H7 (cell line): ENCODE data around the gene INPP5B. TPM values are rescaled to one million over a fixed set of nuclear protein-coding genes. Genes with fewer than 3 reads are reported as not detected.

Experiments
- DNase-seq: peaks from one replicate; pipeline ENCODE4 v3.0.0; 2012
- H3K27me3 ChIP-seq: 2 replicates; pipeline ENCODE4 v1.6.0; 2011; ENCODE audit warnings: mild to moderate bottlenecking, low read length; ENCODE audit not compliant: control insufficient read depth, insufficient read depth
- H3K36me3 ChIP-seq: replicated peaks from 2 replicates; pipeline ENCODE4 v1.5.1; 2011; ENCODE audit warnings: low read length; ENCODE audit not compliant: control insufficient read depth, insufficient read depth
- H3K4me3 ChIP-seq: 2 replicates; pipeline ENCODE4 v1.5.1; 2011; ENCODE audit warnings: low read depth, mild to moderate bottlenecking, control low read depth, low read length, moderate library complexity; ENCODE audit not compliant: insufficient read depth
- total RNA-seq: library from RNA; depleted of rRNA; stranded (reverse); fragments of >200 nt; shearing (Covaris generic); gene quantifications from 2 replicates; pipeline ENCODE4 v1.2.3, GENCODE V29; 2014

The INPP5B gene
- total RNA-seq, 1 experiment from 2014 or later = 34.3 TPM

- Histone ChIP-seq H3K36me3 (peaks cover 18% of the 10 kb centered on the region), H3K27me3 (no peaks in the 10 kb centered on the region), H3K4me3 (no peak overlapping the region)
- no peak for DNase-seq
These were observed 62.7 kb downstream of the INPP5B start for GRCh38 chr1:37884145-37884544.

- H3K36me3 ChIP-seq = peaks cover 16% of the 10 kb centered on the region
- H3K4me3 ChIP-seq = no peak overlapping the region
- H3K27me3 ChIP-seq = no peaks in the 10 kb centered on the region
- DNase-seq = no peak
These were observed 63.2 kb downstream of the INPP5B start for GRCh38 chr1:37883671-37884070.

GRCh38 chr1:37879865-37880264 is 67.0 kb downstream of the INPP5B start:
- H3K36me3 ChIP-seq = peaks cover 12% of the 10 kb centered on the region
- H3K4me3 ChIP-seq = no peak overlapping the region
- no peak for DNase-seq
- no peaks in the 10 kb centered on the region for H3K27me3 ChIP-seq

- Histone ChIP-seq H3K36me3 (peaks cover 14% of the 10 kb centered on the region), H3K27me3 (no peaks in the 10 kb centered on the region), H3K4me3 (no peak overlapping the region)
- DNase-seq = no peak
These were observed 68.8 kb downstream of the INPP5B start for GRCh38 chr1:37878071-37878470.

- Histone ChIP-seq H3K27me3 (no peaks in the 10 kb centered on the region), H3K4me3 (no peak overlapping the region), H3K36me3 (peaks cover 15% of the 10 kb centered on the region)
- DNase-seq = peak; percentile 23
These were observed 71.0 kb downstream of the INPP5B start for GRCh38 chr1:37875833-37876232.

GRCh38 chr1:37872692-37873091 is 74.2 kb downstream of the INPP5B start:
- H3K36me3 ChIP-seq = peaks cover 11% of the 10 kb centered on the region
- no peaks in the 10 kb centered on the region for H3K27me3 ChIP-seq
- DNase-seq = no peak
- no peak overlapping the region for H3K4me3 ChIP-seq

DNA sequence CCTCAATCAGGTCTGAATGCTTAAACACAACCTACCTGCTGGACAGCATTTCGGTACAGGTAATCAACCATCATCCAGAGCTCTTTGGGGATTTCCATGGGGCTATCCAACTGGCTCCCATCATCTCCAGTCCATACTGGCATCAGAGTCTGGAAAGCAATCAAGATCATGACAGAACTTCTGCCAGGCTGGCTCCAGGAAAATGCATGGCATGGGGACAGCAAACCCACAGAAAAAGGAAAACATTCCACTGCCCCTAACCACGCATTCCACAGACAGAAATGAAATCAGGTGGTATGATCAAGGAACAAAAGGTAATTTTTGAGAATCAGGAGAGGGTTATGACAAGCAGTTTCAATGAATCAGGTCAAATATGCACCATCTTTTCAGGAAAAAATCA is 78.4 kb downstream of the INPP5B start:
- H3K27me3 ChIP-seq = no peaks in the 10 kb centered on the region
- H3K4me3 ChIP-seq = no peak overlapping the region
- peaks cover 12% of the 10 kb centered on the region for H3K36me3 ChIP-seq
- DNase-seq = no peak

DNA sequence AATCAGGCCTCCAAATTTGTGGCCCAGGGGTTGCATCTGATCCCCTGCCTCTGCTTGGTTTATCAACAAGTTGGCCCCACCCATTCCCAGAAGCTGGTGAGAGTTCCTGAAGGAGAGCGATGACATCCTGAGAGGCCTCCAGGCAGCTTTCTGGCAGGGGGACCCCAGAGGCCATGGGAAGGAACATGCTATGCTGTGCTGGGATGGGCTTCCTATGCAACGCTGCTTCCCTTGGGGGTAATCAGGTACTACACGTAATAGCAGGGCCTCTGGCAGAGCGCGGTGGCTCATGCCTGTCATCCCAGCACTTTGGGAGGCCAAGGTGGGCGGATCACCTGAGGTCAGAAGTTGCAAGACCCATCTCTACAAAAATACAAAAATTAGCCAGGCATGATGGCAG is 79.1 kb downstream of the INPP5B start:
- no peaks in the 10 kb centered on the region for H3K27me3 ChIP-seq
- H3K4me3 ChIP-seq = no peak overlapping the region
- peaks cover 12% of the 10 kb centered on the region for H3K36me3 ChIP-seq
- DNase-seq = peak; percentile 58

- no peaks in the 10 kb centered on the region for H3K27me3 ChIP-seq
- no peak for DNase-seq
- no peak overlapping the region for H3K4me3 ChIP-seq
- H3K36me3 ChIP-seq = peaks cover 8% of the 10 kb centered on the region
These were observed 80.4 kb downstream of the INPP5B start for GRCh38 chr1:37866491-37866890.

GRCh38 chr1:37865348-37866120 is 81.3 kb downstream of the INPP5B start:
- Histone ChIP-seq H3K4me3 (no peak overlapping the region), H3K36me3 (peaks cover 8% of the 10 kb centered on the region), H3K27me3 (no peaks in the 10 kb centered on the region)
- no peak for DNase-seq

DNA sequence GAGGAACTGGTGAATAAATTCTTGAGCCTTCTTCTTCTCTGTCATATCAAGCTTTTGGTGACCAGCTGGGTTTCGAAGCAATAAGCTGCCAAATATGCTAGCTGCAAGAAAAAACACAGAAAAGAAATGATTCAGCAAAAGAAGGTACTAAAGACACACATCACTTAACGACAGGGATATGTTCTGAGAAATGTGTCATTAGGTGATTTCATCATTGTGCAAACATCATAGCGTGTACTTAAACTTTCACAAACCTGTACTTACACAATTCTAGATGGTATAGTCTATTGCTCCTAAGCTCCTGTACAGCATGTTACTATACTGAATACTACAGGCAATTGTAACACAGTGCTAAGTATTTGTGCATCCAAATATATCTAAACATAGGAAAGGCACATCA is 84.5 kb downstream of the INPP5B start:
- DNase-seq = no peak
- Histone ChIP-seq H3K27me3 (no peaks in the 10 kb centered on the region), H3K4me3 (no peak overlapping the region), H3K36me3 (peaks cover 6% of the 10 kb centered on the region)

- H3K4me3 ChIP-seq = no peak overlapping the region
These were observed 85.7 kb downstream of the INPP5B start for GRCh38 chr1:37861151-37861550.

DNA sequence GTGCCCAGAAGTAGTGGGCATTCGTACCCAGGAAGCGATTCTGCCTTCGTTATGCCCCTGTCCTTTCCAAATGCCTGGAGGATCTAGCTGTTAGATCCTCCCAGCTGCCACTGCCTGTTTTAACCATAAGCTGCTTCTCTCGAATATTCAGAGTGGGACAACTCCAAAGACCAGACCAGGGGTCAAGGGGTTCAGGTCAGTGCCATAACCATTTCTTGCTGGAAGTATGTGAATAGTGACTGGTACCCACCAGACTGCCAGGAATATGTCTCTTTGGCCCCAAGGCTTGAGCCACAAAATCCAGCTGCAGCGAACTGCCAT is 86.5 kb downstream of the INPP5B start:
- DNase-seq = no peak
- Histone ChIP-seq H3K27me3 (no peaks in the 10 kb centered on the region), H3K36me3 (peaks cover 4% of the 10 kb centered on the region), H3K4me3 (peak overlapping the region; percentile 99; the same call in 1 of the 2 replicates)

More at GRCh38 chr1:37861151-37861550, 85.7 kb downstream of the INPP5B start:
- peaks cover 7% of the 10 kb centered on the region for H3K36me3 ChIP-seq
- no peak for DNase-seq
- no peaks in the 10 kb centered on the region for H3K27me3 ChIP-seq

GRCh38 chr1:37859507-37860345 is 87.1 kb downstream of the INPP5B start, which contains the start of gene MTF1:
TSS of gene MTF1 (minus strand) at chr1:37859592. CDS start at chr1:37857658, 1,934 bp downstream.
- Histone ChIP-seq H3K4me3 (peak within 1 kb of the TSS; percentile 99), H3K36me3 (peaks cover 6% of the 10 kb centered on the region), H3K27me3 (no peaks in the 10 kb centered on the region)
- peak; percentile 99 for DNase-seq

DNA sequence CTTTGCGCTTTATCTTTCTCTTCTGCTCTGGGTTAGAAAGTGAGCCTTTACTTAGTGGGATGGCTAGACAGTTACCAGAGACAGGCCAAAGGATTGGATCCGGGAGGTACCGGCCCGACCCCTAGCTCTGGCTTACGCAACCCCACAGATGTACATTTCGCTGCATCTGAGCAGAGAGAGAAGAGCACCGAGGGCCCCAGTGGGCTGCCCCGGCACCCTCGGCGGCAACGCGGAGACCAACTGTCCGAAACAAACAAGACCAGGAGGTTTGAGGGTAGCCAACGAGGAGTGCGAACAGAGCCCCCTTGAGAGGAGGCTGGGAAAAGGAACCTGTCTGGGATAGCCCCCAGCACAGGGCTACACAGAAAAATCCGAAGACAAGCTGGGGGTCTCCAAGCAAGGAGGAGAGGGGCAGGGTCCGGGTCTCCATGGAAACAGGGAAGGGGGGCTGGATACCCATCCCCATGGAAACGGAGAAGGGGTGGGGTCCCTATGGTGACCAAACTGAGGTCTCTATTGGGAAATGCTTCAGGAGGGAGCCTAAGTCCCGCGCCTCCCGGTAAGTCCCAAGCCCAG is 87.8 kb downstream of the INPP5B start:
- Histone ChIP-seq H3K4me3 (peak overlapping the region; percentile 99), H3K27me3 (no peaks in the 10 kb centered on the region), H3K36me3 (peaks cover 6% of the 10 kb centered on the region)
- DNase-seq = no peak
